BJ (cell line): ENCODE data around the gene CHRNE. TPM values are rescaled to one million over a fixed set of nuclear protein-coding genes. Genes with fewer than 3 reads are reported as not detected.

Experiments used
- CTCF ChIA-PET: fragments of 350-600 bp; formaldehyde crosslinking; extraction: SDS; loops from one replicate; lab custom pipeline; 2021; ENCODE audit warnings: antibody characterized with exemption, inconsistent platforms; lab: Yijun Ruan, JAX
- POLR2A ChIA-PET: fragments of 300-600 bp; sonication (Branson Sonifier 250); formaldehyde crosslinking; extraction: SDS; loops from one replicate; lab custom pipeline; 2021; ENCODE audit warnings: antibody characterized with exemption; lab: Charles Lee
- DNase-seq: peaks from one replicate; pipeline ENCODE4 v3.0.0-alpha.2; 2011; ENCODE audit warnings: low read depth
- H3K27me3 ChIP-seq: 2 replicates; pipeline ENCODE4 v1.6.0; 2011; ENCODE audit warnings: low read length; ENCODE audit not compliant: control insufficient read depth, insufficient read depth
- H3K36me3 ChIP-seq: 2 replicates; pipeline ENCODE4 v1.5.1; 2011; ENCODE audit warnings: low read length; ENCODE audit not compliant: control insufficient read depth, insufficient read depth
- H3K4me3 ChIP-seq: 2 replicates; pipeline ENCODE4 v1.5.1; 2011; ENCODE audit warnings: low read depth, mild to moderate bottlenecking, control low read depth, low read length
- polyA plus RNA-seq: library from polyadenylated mRNA; depleted of rRNA; stranded (reverse); fragments of >200 nt; gene quantifications from 2 replicates; pipeline ENCODE4 v1.2.3, GENCODE V29; 2011
- TF ChIP-seq, protein P1 (sequence below): IDR thresholded peaks from 2 replicates; pipeline ENCODE4 v1.5.1; 2011; ENCODE audit warnings: low read depth, mild to moderate bottlenecking, control low read depth, inconsistent platforms, low read length, moderate library complexity; ENCODE audit not compliant: insufficient read depth

CHRNE gene
- polyA plus RNA-seq, 1 experiment: 0.36 TPM

GRCh38 chr17:4893272-4893671, 9.6 kb downstream of the CHRNE start:
- POLR2A ChIA-PET: no interaction called here
- no peak for DNase-seq
- peaks cover 51% of the 10 kb centered on the region for H3K36me3 ChIP-seq

DNA sequence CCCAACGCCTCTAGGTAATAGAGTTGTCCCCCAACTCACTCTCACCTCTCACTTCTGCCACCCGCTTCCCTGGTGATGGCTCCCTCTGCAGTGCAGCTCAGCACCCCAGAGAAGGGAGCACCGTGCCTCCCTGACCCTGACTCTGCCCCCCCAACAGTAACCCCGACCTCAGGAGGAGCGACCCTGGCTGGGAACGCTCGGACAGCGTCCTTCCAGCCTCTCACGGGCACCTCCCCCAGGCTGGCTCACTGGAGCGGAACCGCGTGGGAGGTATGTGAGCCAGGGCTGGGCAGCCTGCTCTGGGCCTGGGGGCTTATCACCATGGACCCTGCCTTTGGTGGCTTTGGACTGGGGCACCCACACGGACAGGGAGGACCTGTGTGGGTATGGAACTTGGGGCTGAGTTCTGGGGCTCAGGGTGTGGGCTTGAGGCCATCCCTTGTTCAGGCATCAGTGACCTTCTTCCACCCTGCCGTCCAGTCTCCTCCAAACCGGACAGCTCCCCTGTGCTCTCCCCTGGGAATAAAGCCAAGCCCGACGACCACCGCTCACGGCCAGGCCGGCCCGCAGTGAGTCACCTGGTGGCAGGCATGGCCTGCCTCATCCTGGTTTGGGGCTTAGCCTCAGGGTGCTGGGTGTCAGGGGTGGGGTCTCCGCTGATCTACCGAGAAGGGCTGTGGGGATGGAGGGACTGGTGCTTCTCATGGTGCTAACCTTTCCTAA, 10.2 kb downstream of the CHRNE start:
- Histone ChIP-seq H3K27me3 (no peaks in the 10 kb centered on the region), H3K36me3 (peaks cover 51% of the 10 kb centered on the region), H3K4me3 (no peak overlapping the region)
- ChIA-PET POLR2A (no interaction called here), CTCF (interaction anchor here (1.1 kb wide), 1 partner anchor 11 kb away, joined by 4 read pairs; the partner anchor contains the start of gene CHRNE)
- TF ChIP-seq, protein P1, sequence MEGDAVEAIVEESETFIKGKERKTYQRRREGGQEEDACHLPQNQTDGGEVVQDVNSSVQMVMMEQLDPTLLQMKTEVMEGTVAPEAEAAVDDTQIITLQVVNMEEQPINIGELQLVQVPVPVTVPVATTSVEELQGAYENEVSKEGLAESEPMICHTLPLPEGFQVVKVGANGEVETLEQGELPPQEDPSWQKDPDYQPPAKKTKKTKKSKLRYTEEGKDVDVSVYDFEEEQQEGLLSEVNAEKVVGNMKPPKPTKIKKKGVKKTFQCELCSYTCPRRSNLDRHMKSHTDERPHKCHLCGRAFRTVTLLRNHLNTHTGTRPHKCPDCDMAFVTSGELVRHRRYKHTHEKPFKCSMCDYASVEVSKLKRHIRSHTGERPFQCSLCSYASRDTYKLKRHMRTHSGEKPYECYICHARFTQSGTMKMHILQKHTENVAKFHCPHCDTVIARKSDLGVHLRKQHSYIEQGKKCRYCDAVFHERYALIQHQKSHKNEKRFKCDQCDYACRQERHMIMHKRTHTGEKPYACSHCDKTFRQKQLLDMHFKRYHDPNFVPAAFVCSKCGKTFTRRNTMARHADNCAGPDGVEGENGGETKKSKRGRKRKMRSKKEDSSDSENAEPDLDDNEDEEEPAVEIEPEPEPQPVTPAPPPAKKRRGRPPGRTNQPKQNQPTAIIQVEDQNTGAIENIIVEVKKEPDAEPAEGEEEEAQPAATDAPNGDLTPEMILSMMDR: no peak
- DNase-seq: no peak

More at GRCh38 chr17:4893272-4893671, 9.6 kb downstream of the CHRNE start:
- TF ChIP-seq, protein P1: no peak
- CTCF ChIA-PET: interaction anchor here (1.1 kb wide), 1 partner anchor 10 kb away, joined by 4 read pairs; the partner anchor contains the start of gene CHRNE
- Histone ChIP-seq H3K4me3 (no peak overlapping the region), H3K27me3 (no peaks in the 10 kb centered on the region)

- DNase-seq: no peak
- CTCF ChIA-PET: interaction anchor here (0.7 to 4.8 kb wide), 6 partner anchors 10 to 105 kb away, joined by 3 to 46 read pairs (median 4); partner anchors contain the start of genes GLTPD2 and VMO1
- H3K4me3 ChIP-seq: no peak overlapping the region
These were observed 11.2 kb downstream of the CHRNE start for GRCh38 chr17:4891411-4892410.

GRCh38 chr17:4887581-4887980, 15.3 kb downstream of the CHRNE start:
- ChIA-PET POLR2A (no interaction called here), CTCF (interaction anchor here (1.5 to 4.8 kb wide), 4 partner anchors 11 to 178 kb away, joined by 4 to 46 read pairs (median 10); partner anchors contain the start of genes ARRB2, C17orf107, GLTPD2 and VMO1)
- Histone ChIP-seq H3K36me3 (peaks cover 48% of the 10 kb centered on the region), H3K27me3 (no peaks in the 10 kb centered on the region), H3K4me3 (no peak overlapping the region)
- TF ChIP-seq, protein P1: no peak
- no peak for DNase-seq

More at GRCh38 chr17:4891411-4892410, 11.2 kb downstream of the CHRNE start:
- POLR2A ChIA-PET: no interaction called here
- Histone ChIP-seq H3K27me3 (no peaks in the 10 kb centered on the region), H3K36me3 (peaks cover 53% of the 10 kb centered on the region)
- TF ChIP-seq, protein P1: no peak
